CD4-positive, alpha-beta T cell treated with Interleukin-6 for 4 hours (primary cell): ENCODE results near the gene NME3.

ENCODE experiments used
- DNase-seq: peaks from one replicate; pipeline ENCODE4 v3.0.0-alpha.2; 2020; ENCODE audit warnings: mixed read lengths

Gene NME3

DNA sequence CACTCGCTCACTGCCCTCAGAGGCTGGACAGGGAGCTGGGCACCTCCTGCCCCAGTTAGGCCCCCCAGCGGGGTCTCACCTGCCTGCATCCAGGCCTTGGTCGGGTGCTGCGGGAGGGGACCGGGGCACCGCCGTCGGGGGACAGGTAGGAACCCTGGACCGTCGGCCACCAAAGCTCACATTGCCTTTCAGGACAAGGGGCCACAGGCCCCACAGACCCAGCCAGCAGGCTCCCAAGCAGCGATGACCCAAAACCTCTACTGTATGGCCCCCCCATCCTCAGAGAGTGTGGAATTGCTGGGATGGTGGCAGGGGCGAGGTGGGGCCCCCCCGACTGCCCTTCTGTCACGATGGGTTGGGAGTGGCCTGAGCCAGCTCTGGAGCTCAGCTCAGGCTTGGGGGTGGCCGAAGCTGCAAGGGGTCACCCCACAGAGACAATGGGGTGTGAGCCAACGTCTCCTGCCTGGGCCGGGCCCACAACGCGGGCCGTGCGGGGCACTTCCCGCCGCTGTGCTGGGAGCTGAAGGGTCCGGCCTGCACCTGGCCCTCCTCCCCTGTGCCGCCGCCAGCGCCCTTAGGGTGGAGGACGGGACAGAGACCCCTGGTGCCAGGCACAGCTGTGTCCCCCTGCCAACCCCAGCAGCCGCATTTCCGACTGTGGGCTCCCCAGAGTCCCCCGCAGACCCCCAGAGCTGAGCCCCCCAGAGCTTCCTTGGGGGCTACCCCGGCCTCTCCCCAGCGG, 21.7 kb upstream of the NME3 start:
- no peak for DNase-seq

DNA sequence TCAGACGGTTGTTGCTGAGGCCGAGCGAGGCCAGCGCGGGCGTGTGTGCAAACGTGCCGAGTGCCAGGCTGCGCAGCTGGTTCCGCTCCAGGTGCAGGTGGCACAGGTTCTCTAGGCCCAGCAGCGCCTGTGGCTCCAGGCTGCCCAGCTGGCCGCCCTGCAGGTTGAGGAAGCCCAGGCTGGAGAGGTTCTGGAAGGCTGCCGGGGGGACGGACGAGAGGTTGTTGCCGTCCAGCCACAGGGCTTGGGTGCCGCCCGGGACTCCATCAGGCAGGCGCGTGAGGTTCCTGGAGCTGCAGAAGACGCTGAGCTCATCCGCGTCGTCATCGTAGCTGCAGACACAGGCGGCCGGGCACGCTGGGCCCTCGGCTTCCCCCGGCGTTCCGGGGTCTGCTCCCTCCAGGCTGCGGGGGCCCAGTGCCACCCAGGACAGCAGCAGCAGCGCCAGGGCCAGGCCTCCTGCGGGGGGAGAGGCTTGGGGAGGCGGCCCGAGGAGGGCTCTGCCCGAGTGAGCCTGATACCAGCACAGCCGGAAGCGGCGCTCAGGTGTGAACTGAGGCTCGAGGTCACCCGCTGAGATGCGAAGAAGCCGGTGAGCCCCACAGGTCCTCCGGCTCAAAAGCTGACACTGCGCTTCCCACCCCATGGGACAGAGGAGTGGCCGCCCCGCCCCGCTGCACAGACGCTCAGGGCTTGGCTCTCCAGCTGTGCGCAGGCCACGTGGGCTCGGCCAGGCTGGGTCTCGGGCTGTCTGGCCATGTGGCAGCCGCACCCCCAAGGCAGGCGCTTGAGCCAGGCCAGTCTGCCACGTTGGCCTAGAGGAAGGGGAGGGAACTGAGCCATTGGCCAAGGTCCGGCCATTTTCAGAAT, 20.8 kb upstream of the NME3 start:
- DNase-seq: no peak

DNA sequence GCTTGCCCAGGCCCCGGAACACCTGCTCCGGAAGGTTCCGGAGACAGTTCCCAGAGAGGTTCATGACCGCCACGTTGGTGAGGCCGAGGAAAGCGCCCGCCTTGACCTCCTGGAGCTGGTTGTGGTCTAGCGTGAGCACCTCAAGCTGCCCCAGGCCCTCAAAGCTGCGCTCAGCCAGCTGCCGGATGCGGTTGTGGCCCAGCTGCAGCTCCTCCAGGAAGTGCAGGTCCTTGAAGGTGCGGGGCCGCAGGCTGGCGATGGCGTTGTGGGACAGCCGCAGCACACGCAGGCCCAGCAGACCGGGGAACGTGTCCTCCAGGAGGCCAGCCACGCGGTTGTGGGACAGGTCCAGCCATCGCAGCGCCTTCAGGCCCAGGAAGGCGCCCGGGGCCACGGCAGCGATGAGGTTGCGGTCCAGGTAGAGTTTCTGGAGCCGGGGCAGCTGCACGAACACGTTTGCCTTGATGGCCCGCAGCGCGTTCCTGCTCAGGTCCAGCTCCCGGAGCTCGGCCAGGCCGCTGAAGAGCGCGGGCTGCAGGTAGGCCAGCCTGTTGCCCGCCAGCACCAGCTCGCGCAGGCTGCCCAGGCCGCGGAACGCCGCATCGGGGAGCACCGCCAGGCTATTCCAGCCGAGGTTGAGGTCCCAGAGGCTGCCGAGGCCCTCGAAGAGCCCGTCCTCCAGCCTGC, 20.1 kb upstream of the NME3 start:
- DNase-seq: no peak

DNA sequence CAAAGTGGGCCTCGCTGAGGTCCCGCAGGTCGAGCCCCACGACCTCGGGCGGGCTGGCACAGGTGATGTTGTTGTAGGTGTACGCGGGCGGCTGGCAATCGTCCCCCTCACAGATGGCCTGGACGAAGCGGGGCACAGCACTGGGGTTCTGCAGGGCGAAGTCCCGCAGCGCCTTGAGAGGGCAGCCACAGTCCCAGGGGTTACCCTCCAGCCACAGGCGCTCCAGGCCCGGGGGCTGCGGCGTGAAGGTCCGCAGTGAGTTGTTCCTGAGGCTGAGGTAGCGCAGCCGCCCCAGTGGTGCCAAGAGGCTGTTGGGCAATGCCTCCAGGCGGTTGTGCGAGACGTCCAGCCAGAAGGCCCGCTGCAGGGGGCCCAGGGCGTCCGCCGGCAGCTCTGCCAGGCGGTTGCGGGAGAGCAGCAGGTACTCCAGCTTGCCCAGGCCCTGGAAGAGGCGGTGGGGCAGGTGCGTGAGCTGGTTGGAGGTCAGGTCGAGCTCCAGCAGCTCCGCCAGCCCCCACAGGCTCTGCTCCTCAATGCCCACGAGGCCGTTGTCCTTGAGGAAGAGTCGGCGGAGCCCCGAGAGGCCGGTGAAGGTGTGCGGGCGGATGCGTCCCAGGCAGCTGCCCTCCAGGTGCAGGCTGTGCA, 19.4 kb upstream of the NME3 start:
- DNase-seq: no peak

DNA sequence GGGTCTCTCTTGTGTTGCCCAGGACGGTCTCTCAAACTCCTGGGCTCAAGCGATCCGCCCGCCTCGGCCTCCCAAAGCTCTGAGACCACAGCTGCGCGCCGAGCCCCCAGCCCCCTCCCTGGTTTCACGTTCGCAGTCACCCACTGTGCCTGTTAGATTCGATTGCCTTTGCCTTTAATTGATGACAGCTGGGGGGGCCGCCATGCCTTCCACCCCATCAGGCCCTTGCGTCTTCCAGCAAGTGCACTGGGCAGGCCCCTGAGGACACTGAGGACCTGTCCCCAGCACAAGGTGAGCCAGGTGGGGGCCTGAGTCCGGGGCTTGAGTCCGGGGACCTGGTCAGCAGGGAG, 18.9 kb upstream of the NME3 start:
- DNase-seq: no peak

DNA sequence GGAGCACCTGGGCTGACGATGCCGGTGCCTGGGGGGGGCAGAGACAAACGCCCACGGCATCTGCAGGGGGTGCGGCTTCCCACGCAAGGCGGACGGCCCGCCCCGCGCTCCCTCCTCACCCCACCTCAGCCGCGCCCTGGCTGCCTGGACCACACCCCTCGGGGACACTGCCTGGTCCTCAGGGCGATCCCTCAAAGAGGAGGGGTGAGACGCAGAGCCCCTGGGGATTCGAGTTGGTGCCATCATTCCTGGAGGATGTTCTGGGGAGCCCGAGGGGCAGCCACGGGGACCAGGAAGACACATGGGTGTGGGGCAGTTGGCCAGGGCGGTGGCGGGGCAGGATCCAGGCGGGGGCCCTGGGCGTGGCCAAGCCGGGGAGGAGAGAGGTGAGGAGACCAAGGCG, 18.3 kb upstream of the NME3 start:
- no peak for DNase-seq

DNA sequence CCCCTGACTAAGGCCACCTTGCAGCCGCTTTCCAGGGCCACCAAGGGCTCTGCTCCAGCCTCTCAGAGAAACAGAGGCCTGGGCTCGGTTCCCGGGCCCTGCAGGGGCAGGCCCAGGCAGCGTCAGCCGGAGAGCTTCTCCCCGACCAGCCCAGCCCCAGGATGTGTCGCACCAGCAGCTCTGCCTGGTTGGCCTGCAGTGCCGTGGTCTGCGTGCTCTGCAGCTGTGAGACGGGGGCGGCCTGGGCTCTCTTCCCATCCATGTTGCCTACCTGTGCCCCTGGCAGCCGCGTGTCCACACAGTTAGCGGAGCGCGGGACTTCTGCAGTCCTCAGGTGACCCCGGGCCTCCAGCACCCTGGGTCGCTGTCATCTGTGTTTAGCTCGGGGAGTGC, 17.4 kb upstream of the NME3 start:
- DNase-seq: no peak

DNA sequence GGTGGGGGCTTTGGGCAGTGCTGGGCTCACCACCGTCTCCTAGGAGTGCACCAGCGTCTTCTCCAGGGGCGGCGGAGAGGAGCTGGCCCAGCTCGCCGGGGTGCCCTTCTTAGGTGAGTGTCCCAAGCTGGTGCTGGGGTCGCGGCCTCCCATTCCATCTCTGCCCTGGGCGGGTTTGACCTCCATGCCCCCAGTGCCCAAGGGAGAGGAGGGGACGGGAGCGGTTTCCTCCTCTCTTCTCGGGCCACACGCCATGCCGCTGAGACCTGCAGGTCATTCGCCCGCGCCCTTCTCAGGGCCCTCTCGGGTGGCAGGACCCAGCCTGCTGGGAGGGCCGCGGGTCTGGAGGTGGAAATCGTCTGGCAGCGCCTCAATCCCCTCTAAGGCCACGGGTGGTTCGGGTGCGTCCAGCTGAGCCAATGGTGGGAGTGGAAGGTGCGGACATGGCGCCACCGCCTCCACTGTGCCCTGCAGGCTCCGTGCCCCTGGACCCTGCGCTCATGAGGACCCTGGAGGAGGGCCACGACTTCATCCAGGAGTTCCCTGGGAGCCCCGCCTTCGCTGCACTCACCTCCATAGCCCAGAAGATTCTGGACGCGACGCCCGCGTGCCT, 16.9 kb upstream of the NME3 start:
- no peak for DNase-seq

DNA sequence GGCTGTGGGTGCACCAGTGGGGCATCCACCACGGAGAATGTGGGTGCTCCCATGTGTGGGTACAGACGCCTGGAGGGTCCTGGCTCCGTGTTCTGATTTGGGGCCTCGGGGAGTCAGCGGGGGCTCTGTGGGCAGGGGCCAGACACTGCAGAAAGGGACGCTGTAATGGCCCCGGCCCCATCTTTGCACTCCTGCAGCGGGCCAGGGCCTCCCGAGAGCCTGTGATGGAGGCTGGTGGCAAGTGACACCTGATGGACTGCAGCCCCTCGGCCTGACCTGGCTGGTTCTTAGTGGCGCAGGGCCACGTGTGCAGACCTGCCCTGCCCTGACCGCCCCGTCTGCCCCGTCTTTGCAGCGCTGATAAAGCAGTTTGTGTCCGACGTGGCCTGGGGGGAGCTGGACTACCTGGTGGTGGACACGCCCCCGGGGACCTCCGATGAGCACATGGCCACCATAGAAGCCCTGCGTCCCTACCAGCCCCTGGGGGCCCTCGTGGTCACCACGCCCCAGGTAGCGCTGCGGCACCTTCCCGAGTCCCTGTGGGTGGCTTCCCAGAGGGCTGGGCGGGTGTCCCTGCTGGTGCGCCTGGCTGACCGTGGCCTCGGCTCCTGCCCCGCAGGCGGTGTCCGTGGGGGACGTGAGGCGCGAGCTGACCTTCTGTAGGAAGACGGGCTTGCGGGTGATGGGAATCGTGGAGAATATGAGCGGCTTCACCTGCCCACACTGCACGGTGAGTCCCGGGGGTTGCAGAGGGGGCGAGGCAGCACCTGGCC, 16.2 kb upstream of the NME3 start:
- DNase-seq: no peak

DNA sequence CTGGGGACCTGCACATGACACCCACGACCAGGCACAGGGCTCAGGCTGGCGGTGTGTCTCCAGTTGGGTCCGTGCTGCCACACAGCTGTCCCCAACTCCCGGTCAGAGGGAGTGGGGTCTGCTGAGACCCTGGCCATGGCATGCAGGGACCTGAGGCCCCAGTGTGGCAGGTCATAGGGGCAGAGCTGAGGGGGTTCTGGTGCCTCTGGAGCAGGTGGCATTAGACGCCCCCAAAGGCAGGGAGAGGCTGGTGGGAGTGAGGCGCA, 15.6 kb upstream of the NME3 start:
- DNase-seq: no peak

DNA sequence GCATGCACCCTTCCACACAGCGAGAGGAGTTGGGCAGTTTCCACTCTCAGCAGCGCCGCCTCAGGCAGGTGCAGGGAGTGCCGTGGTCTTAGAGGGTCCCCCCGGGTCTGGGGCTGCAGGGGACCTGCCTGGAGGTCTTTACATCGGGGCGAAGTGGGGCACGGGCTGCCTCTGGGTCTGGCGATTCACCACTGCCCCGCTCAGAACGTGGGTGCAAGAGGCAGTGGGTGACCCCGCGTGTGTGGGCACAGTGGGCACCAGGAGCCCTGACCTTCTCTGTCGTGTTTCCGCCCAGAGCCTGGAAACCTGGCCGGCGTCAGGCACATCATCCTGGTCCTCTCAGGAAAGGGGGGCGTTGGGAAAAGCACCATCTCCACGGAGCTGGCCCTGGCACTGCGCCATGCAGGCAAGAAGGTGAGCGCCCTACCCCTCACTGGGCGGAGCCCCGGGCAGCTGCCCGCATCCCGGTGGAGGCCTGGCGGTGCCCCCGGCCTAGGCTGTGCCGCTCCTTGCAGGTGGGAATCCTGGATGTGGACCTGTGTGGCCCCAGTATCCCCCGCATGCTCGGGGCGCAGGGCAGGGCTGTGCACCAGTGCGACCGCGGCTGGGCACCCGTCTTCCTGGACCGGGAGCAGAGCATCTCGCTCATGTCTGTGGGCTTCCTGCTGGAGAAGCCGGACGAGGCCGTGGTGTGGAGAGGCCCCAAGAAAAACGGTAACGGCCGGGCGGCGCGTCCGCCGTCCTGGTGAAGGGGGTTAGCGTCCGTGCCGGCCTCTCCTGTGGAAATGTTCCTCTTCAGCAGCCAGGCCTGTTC, 15.1 kb upstream of the NME3 start:
- no peak for DNase-seq

DNA sequence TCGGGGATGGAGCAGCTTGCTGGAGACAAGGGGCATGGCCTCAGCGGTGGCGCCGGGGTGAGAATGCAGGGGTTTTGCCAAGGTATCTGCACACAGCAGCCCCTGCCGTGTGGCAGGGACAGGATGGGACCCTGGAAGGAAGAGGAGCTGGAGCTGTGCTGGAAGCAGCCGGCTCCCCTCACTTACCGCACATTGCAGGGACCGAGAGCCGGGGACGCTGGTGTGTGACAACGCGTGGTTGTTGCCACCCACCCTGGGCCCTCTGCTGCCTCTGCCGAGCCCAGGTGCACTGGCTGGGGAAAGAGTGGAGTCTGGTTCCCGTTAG, 14.5 kb upstream of the NME3 start:
- DNase-seq: no peak

DNA sequence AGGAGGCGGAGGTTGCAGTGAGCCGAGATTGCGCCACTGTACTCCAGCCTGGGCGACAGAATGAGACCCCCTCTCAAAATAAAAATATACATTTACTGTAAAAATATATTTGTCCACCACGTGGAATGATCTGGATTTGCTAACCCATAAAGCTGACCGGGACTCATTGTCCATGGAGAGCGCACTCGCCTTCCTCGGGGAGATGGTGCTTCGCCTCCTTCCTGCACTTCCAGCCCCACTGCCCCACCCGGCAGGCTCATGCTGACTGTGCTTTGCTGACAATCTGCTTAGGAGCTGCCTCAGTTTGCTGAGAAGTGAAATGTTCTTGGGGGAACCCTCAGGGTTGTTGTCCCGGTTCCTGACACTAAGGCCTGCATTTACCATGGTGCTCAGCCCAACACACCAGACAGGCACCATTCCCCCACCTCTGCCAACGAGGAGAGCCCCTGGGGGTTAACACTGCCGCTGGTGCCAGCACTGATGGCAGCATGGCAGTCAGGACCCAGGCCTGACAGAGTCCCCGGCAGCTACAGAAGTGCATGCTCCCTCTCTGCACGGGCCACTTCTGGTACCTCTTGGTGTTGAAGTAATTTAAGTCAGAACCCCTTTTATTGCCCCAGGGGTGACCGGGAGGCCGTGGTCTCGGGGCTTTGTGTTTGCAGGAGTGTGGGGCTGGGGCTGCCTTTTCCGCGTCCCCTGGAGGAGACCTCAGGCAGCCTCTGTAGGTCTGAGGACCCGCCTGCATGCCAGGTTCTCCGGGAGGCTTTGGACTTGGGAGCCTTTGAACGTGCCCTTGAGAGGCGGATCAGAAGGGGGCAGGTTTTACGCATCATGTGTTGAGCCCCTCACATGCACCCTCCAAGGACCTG, 13.9 kb upstream of the NME3 start:
- no peak for DNase-seq

DNA sequence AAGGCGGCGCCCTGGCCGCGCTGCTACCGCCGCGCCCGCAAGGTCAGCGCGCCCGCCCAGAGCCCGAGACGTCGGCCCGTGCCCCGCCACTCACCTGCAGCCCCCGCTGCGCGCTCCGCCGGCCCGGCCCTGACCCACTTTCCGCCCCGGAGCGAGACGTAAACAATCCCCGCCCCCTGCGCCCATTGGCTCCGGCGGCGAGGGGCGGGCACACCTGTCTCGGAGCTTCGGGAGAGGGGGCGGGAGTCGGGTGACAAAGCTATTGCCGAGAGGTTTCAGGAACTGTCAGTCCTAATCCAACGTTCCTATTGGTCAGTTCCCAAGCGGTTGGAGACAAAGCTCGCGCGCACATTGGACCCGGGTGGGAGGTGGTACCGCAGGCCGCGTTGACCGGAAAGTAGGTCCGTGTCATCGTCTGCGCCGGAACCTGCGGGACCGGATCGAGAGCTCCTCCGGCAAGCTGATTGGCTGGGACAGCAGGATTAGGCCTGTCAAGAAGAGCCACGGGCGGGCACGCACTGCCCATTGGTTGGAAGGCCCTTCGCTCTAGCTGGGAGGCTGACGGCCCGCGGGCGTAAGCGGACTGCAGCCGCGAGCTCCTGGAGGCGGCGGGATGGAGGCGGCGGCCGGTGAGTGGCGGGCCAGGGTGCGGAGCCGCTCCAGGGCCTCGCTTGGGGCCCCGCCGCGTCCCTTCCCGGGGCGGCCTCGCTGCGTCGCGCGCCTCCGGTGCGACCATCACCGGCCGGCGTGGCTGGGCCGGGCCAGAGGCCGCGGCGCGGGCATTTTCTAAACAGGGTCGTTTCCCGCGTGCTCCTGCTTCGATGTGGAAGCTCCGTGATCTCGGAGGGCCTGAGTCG, 11.3 kb upstream of the NME3 start, which contains the start of the genes NUBP2 and SPSB3:
TSS of gene NUBP2 (plus strand) at position 553 of the 857 bp plus-strand sequence. CDS start at position 614, 61 bp downstream.
TSS of gene SPSB3 (minus strand) at position 164 of the 857 bp plus-strand sequence. CDS start 1,088 bp downstream, outside the sequence.
- DNase-seq: peak; percentile 99

DNA sequence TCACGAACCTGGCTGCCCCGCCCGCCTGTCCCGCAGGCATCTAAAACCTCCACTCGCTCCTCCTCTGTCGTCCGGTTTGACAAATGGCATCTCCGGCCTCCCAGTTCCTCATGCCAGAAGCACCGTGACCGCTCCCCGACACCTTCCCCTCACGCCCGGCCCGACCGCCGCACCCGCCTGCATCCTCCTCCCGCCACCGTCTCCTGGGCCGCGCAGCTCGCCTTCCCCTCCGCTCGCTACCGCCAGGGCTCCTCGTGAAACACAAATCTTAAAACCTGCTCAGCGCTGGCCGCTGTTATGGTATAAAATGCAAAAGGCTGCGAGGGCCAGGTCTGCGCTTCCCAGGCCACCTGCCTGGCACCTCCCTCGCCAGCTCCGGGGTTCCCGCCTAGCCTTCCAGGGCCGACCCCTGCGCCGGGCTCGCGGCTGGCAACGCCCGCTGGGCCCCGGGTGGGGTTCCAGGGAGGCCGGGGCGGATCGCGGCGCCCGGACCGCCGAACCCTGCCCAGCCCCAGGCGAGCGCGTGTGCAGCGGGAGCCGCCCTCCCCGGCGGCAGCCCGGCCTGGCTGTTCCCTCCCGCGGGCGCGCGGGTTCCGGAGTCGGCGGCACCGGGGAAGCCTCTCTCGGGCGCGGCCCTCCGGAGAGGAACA, 10.5 kb upstream of the NME3 start:
- peak; percentile 40 for DNase-seq

DNA sequence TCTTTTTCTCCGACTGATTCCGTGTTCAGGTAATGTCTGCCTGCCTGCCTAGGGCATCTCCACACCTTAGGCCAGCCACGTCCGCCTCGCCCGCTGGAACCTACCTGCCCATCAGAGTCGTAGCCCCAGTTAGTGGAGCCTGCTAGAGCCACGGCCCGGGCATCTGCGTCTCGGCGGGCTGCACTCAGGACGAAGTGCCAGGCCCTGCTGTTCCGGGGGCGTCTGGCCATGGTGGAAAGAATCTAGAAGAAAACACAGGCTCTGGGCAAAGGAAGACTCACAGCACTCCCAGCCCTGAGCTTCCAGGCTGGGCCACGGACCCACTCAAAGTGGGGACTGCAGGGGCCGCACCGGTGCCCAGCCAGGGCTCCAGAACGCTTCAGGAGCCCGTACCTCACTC, 9.9 kb upstream of the NME3 start:
- DNase-seq: no peak

DNA sequence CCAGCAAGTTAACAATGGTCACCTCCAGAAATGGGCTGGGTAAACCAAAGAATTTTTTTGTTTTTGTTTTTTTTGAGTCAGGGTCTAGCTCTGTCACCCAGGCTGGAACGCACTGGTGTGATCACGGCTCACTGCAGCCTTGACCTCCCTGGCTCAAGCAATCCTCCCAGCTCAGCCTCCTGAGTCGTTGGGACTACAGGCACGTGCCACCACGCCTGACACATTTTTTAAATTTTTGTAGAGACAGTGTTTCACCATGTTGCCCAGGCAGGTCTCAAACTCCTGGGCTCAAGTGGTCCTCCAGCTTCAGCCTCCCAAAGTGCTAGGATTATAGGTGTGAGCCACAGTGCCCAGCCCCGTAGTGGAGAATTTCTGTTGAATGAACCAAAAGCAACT, 9.3 kb upstream of the NME3 start:
- no peak for DNase-seq

DNA sequence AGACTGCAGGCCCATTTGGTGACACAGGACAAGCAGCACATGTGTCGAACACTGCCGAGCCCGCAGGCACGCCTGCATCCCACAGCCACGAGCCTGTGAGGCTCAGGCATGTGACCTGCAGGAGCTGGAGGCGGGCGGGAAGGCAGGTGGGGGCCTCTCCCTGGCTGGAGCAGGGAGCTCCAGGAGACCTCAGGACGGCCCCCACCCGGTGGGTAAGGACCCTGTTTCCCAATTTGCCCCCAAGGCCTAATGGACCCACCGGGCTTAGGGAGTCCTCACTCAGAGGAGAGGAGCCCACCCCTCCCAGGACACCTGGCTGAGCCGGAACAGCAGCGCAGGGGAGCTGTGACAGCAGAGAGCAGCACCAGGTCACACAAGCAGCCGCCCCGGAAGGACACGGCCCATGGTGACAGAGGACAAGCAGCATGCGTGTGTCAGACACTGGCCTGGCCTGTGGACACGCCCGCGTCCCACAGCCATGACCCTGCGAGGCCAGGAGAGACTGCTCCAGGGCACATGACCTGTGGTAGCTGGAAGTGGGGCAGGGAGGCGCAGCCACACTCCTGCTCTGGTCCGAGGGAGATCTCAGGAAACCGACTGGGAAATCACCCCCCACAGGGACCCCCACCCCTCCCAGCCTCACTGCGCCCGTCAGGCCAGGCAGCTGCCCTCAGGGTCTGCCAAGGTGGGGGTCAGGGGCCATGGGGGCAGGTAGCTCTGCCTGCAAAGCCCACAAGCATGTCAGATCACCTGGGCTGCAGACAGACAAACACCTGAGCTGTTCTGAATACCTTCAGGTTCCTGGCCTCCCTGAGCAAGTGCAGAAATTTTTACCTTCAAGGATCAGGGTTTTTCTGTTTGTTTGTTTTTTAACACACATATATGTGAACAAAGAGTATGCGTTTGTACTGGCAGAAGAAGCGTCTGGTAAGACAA, 8.7 kb upstream of the NME3 start:
- no peak for DNase-seq
